CD14-positive monocyte (primary cell): ENCODE measurements around the gene WNT5A. TPM values are rescaled to one million over a fixed set of nuclear protein-coding genes. Genes with fewer than 3 reads are reported as not detected.

Experiments
- DNase-seq, 3 donors: peaks; one replicate each; pipeline ENCODE4 v3.0.0-alpha.2; 2011 to 2022
- H2AFZ ChIP-seq: 2 replicates; pipeline ENCODE4 v1.6.0; 2012; ENCODE audit warnings: mild to moderate bottlenecking, low read depth, low read length, inconsistent platforms; ENCODE audit not compliant: insufficient read depth, poor library complexity, severe bottlenecking
- H3K27ac ChIP-seq, 2 donors: 1 replicate in 1 of 2; 2 replicates in 1 of 2; pipeline ENCODE4 v1.5.1; 2012 to 2013; ENCODE audit warnings: low read length in 2 of 2, control low read depth in 1 of 2, inconsistent platforms in 1 of 2, low read depth in 1 of 2, mild to moderate bottlenecking in 1 of 2
- H3K27me3 ChIP-seq, 2 donors: one replicate each; pipeline versions ENCODE4 v1.6.0 to v1.6.1; 2011 to 2013; ENCODE audit warnings: low read length in 2 of 2; ENCODE audit not compliant: control insufficient read depth in 2 of 2, insufficient read depth in 2 of 2
- H3K36me3 ChIP-seq, 2 donors: replicated peaks in 1 of 2; 1 replicate in 1 of 2; 2 replicates in 1 of 2; pipeline versions ENCODE4 v1.5.1 to v1.6.1; 2012 to 2013; ENCODE audit warnings: low read length in 2 of 2, control low read depth in 1 of 2, inconsistent platforms in 1 of 2, mild to moderate bottlenecking in 1 of 2; ENCODE audit not compliant: insufficient read depth in 2 of 2, control insufficient read depth in 1 of 2
- H3K4me1 ChIP-seq, 2 donors: 1 replicate in 1 of 2; 2 replicates in 1 of 2; pipeline versions ENCODE4 v1.5.1 to v1.6.1; 2012 to 2013; ENCODE audit warnings: low read length in 2 of 2, control low read depth in 1 of 2, inconsistent platforms in 1 of 2, mild to moderate bottlenecking in 1 of 2, moderate library complexity in 1 of 2; ENCODE audit not compliant: insufficient read depth in 2 of 2, control insufficient read depth in 1 of 2
- H3K4me2 ChIP-seq: replicated peaks from 2 replicates; pipeline ENCODE3; 2012; ENCODE audit warnings: low read length, moderate library complexity, mild to moderate bottlenecking; ENCODE audit not compliant: poor library complexity, severe bottlenecking; ENCODE audit errors: extremely low read depth
- H3K4me3 ChIP-seq, 3 experiments: fragments of 200-600 bp in 1 of 3; sonication (generic) in 1 of 3; replicated peaks in 1 of 3; 1 replicate in 2 of 3; 2 replicates in 1 of 3; pipeline ENCODE4 v1.5.1; 2011 to 2013; ENCODE audit warnings: low read length in 3 of 3, mild to moderate bottlenecking in 3 of 3, control low read depth in 2 of 3, low read depth in 2 of 3, inconsistent platforms in 1 of 3, moderate library complexity in 1 of 3
- H3K79me2 ChIP-seq: 2 replicates; pipeline ENCODE4 v1.6.0; 2012; ENCODE audit warnings: mild to moderate bottlenecking, control low read depth, inconsistent platforms, low read length, moderate library complexity; ENCODE audit not compliant: insufficient read depth
- H3K9ac ChIP-seq: 2 replicates; pipeline ENCODE4 v1.6.0; 2017; ENCODE audit warnings: low read length, mild to moderate bottlenecking; ENCODE audit not compliant: insufficient read depth, poor library complexity, severe bottlenecking
- H3K9me3 ChIP-seq, 2 donors: replicated peaks in 1 of 2; 1 replicate in 1 of 2; 2 replicates in 1 of 2; pipeline versions ENCODE4 v1.5.1 to v1.6.1; 2012 to 2013; ENCODE audit warnings: low read length in 2 of 2, control low read depth in 1 of 2; ENCODE audit not compliant: control insufficient read depth in 1 of 2, insufficient read depth in 1 of 2
- H4K20me1 ChIP-seq: 2 replicates; pipeline ENCODE4 v1.6.0; 2012; ENCODE audit warnings: mild to moderate bottlenecking, low read length, control low read depth, moderate library complexity; ENCODE audit not compliant: insufficient read depth
- H3K27ac Mint-ChIP-seq, 7 donors: one replicate each; pipeline ENCODE4 v1.8.0; 2020; ENCODE audit warnings: mild to moderate bottlenecking in 7 of 7, mixed read lengths in 7 of 7, moderate library complexity in 6 of 7, inconsistent platforms in 2 of 7
- H3K27me3 Mint-ChIP-seq, 3 donors: one replicate each; pipeline ENCODE4 v1.8.0; 2021 to 2022; ENCODE audit warnings: low read depth in 3 of 3, mild to moderate bottlenecking in 3 of 3, mixed read lengths in 3 of 3, moderate library complexity in 3 of 3, inconsistent platforms in 1 of 3
- H3K36me3 Mint-ChIP-seq, 2 donors: one replicate each; pipeline ENCODE4 v1.8.0; 2020; ENCODE audit warnings: mixed read lengths in 2 of 2, inconsistent platforms in 1 of 2, mild to moderate bottlenecking in 1 of 2
- H3K4me1 Mint-ChIP-seq: one replicate; pipeline ENCODE4 v1.8.0; 2020; ENCODE audit warnings: mild to moderate bottlenecking, mixed read lengths
- H3K4me3 Mint-ChIP-seq, 2 donors: one replicate each; pipeline ENCODE4 v1.8.0; 2020; ENCODE audit warnings: mild to moderate bottlenecking in 2 of 2, mixed read lengths in 2 of 2, moderate library complexity in 1 of 2
- H3K9me3 Mint-ChIP-seq, 7 donors: one replicate each; pipeline ENCODE4 v1.8.0; 2020 to 2022; ENCODE audit warnings: mixed read lengths in 7 of 7, mild to moderate bottlenecking in 6 of 7, moderate library complexity in 6 of 7, inconsistent platforms in 2 of 7
- WGBS: methylation state at CpG from one replicate; pipeline ENCODE4 v1.1.5; 2013; ENCODE audit warnings: missing lambda C conversion rate; ENCODE audit not compliant: insufficient coverage; 5-methylcytosine and 5-hydroxymethylcytosine counted together
- intact Hi-C, 2 donors: fragments of 100-400 bp; cut with micrococcal nuclease; formaldehyde crosslinking; loops; one replicate each; pipeline versions ENCODE4 v1.15.0 to v1.15.1; 2023
- polyA plus RNA-seq, 3 donors: library from polyadenylated mRNA; depleted of rRNA in 1 of 3; unstranded in 2 of 3; stranded (reverse) in 1 of 3; fragments of 300-500 nt in 2 of 3; fragments of >200 nt in 1 of 3; fragmentation: Illumina TruSeq in 2 of 3; gene quantifications; 1 replicate in 2 of 3; 2 replicates in 1 of 3; pipeline ENCODE4 v1.2.3, GENCODE V29; 2012 to 2021
- TF ChIP-seq, protein P1 (sequence below): fragments of 200-600 bp; IDR thresholded peaks from one replicate; pipeline ENCODE4 v1.8.0; 2022; ENCODE audit warnings: antibody characterized with exemption, mild to moderate bottlenecking

The WNT5A gene
- polyA plus RNA-seq, 3 donors = 0.01 to 0.03 TPM; not detected in 1

- no peaks in the 10 kb centered on the region for H3K4me1 ChIP-seq
- no peaks in the 10 kb centered on the region for H3K79me2 ChIP-seq
- DNase-seq = no peak
- WGBS = 73% methylated on average over 44 of the region's 44 CpGs
- intact Hi-C loops = no loop called here
- H3K27me3 Mint-ChIP-seq = peaks cover 6 to 27% (median 12%) of the 10 kb centered on the region in 3 donors
- no peak overlapping the region for H3K9ac ChIP-seq
- TF ChIP-seq, protein P1, sequence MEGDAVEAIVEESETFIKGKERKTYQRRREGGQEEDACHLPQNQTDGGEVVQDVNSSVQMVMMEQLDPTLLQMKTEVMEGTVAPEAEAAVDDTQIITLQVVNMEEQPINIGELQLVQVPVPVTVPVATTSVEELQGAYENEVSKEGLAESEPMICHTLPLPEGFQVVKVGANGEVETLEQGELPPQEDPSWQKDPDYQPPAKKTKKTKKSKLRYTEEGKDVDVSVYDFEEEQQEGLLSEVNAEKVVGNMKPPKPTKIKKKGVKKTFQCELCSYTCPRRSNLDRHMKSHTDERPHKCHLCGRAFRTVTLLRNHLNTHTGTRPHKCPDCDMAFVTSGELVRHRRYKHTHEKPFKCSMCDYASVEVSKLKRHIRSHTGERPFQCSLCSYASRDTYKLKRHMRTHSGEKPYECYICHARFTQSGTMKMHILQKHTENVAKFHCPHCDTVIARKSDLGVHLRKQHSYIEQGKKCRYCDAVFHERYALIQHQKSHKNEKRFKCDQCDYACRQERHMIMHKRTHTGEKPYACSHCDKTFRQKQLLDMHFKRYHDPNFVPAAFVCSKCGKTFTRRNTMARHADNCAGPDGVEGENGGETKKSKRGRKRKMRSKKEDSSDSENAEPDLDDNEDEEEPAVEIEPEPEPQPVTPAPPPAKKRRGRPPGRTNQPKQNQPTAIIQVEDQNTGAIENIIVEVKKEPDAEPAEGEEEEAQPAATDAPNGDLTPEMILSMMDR = no peak
- H3K4me3 ChIP-seq = no peak overlapping the region
- no peaks in the 10 kb centered on the region for H3K4me1 Mint-ChIP-seq
- no peak overlapping the region for H3K27ac Mint-ChIP-seq
- H3K4me2 ChIP-seq = no peak overlapping the region
- no peak overlapping the region for H3K27ac ChIP-seq
- H2AFZ ChIP-seq = no peak overlapping the region
- H3K36me3 Mint-ChIP-seq = no peaks in the 10 kb centered on the region
- H3K9me3 Mint-ChIP-seq = no peaks in the 10 kb centered on the region
- H3K36me3 ChIP-seq = no peaks in the 10 kb centered on the region
- peaks cover 12 to 18% of the 10 kb centered on the region in 2 donors for H3K27me3 ChIP-seq
- H4K20me1 ChIP-seq = no peaks in the 10 kb centered on the region
- H3K4me3 Mint-ChIP-seq = no peak overlapping the region
- H3K9me3 ChIP-seq = no peaks in the 10 kb centered on the region
Observed at GRCh38 chr3:55474213-55474632, 12.9 kb downstream of the WNT5A start.

DNA sequence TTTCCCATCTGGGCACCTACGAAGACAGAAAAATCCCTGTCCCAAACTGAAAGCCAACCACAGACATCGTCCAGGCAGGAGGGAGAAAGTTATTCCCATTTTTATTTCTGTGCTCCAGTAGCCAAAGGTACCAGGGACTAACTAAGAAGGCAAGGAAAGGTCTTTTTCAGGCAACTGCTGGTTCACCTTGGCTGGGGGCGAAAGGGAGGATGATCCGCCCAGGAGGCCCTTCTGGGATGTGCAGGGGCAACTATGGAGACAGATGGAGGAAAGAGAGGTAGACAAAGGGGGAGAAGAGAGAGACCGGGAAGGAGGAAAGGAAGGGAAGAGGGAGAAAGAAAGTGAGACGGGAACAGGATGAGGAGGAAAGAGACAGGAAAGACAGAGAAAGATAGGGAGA lies 13.3 kb downstream of the WNT5A start:
- peaks cover 5 to 25% (median 12%) of the 10 kb centered on the region in 3 donors for H3K27me3 Mint-ChIP-seq
- H3K9me3 Mint-ChIP-seq = no peaks in the 10 kb centered on the region
- H3K79me2 ChIP-seq = no peaks in the 10 kb centered on the region
- H3K4me1 ChIP-seq = no peaks in the 10 kb centered on the region
- no peak overlapping the region for H3K27ac ChIP-seq
- intact Hi-C loops = no loop called here
- no peak overlapping the region for H2AFZ ChIP-seq
- no peaks in the 10 kb centered on the region for H3K9me3 ChIP-seq
- H3K36me3 ChIP-seq = no peaks in the 10 kb centered on the region
- no peak overlapping the region for H3K4me3 ChIP-seq
- TF ChIP-seq, protein P1 = no peak
- H3K4me3 Mint-ChIP-seq = no peak overlapping the region
- no peak for DNase-seq
- H3K36me3 Mint-ChIP-seq = no peaks in the 10 kb centered on the region
- no peak overlapping the region for H3K9ac ChIP-seq
- no peaks in the 10 kb centered on the region for H4K20me1 ChIP-seq
- H3K27me3 ChIP-seq = peaks cover 8 to 14% of the 10 kb centered on the region in 2 donors
- no peaks in the 10 kb centered on the region for H3K4me1 Mint-ChIP-seq
- no peak overlapping the region for H3K27ac Mint-ChIP-seq
- H3K4me2 ChIP-seq = no peak overlapping the region
- WGBS = 81% methylated on average over 4 of the region's 6 CpGs
